ENCODE results near the gene PPM1A. TPM values are rescaled to one million over a fixed set of nuclear protein-coding genes. Genes with fewer than 3 reads are reported as not detected.

PPM1A gene
- 10 to 100 TPM; 48.0 to 48.3 TPM for total RNA-seq

DNA sequence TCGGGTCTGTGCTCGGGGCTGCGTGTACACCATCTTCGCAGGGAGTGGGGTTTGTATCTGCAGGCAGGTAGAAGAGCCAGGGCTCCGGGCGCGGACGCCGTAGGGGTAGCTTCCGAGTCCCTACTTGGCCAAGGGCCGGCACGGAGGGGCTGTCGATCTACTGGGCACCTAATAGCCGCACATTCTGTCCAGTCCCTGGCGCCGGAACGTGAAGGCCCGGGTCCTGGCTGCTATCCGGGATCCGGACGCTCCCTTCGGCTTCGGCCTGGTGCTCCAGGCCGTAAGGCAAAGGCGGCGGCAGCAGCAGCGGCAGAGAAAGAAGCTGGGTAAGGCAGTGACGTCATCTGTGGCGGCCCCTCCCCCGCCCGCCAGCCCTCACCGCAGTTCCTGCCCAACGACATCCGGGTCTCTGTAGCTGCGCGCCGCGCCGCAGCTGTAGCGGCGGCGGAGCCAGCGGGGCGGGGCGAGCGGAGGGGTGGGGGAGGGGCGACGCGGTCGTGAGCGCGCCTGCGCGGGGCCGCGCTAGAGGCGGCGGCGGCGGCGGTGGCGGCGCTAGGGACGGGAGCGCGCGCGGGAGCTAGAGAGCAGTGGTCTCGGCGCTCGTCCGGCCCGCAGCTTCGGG, at the start of gene PPM1A:
PPM1A (plus strand) TSS at position 525 of the 622 bp plus-strand sequence. CDS start 33,483 bp downstream, outside the sequence.

Other genes starting within 250 kb of the PPM1A start
- gene PCNX4, start 157.3 kb upstream of the PPM1A start, total RNA-seq: 10 to 100 TPM; 29.6 to 30.4 TPM
- 10 to 100 TPM; 38.7 to 40.0 TPM for gene DHRS7, start 83.8 kb upstream of the PPM1A start, total RNA-seq
- not detected for gene C14orf39, start 236.8 kb downstream of the PPM1A start, total RNA-seq